K562 (cell line): ENCODE measurements around the gene RBM17. TPM values are rescaled to one million over a fixed set of nuclear protein-coding genes. Genes with fewer than 3 reads are reported as not detected.

ENCODE experiments used
- ARID4B ChIP-seq: sonication (generic); formaldehyde crosslinking; IDR thresholded peaks from 2 replicates; pipeline ENCODE4 v1.8.0; 2022; ENCODE audit warnings: mild to moderate bottlenecking, missing genetic modification reagents
- COPS2 ChIP-seq: fragments of 450-650 bp; conservative IDR thresholded peaks from 2 replicates; pipeline ENCODE4 v1.6.1; 2016; ENCODE audit warnings: mild to moderate bottlenecking, moderate library complexity
- HDGF ChIP-seq: fragments of 450-650 bp; IDR thresholded peaks from 2 replicates; pipeline ENCODE4 v1.6.1; 2016
- HMBOX1 ChIP-seq: sonication (generic); IDR thresholded peaks from 2 replicates; pipeline ENCODE4 v1.6.1; 2016
- IFI16 ChIP-seq: fragments of 250-450 bp; sonication (Bioruptor Pico); IDR thresholded peaks from 2 replicates; pipeline ENCODE4 v2.1.2; 2022; ENCODE audit warnings: mild to moderate bottlenecking, inconsistent platforms
- ILK ChIP-seq: fragments of 450-650 bp; IDR thresholded peaks from 2 replicates; pipeline ENCODE4 v1.6.1; 2016; ENCODE audit warnings: missing genetic modification characterization, low read depth, mild to moderate bottlenecking, missing compliant biosample characterization, moderate library complexity, borderline replicate concordance
- IRF1 ChIP-seq: sonication (generic); formaldehyde crosslinking; IDR thresholded peaks from 2 replicates; pipeline ENCODE4 v1.8.0; 2022; ENCODE audit warnings: missing genetic modification reagents, mild to moderate bottlenecking, borderline replicate concordance
- KAT8 ChIP-seq: fragments of 450-650 bp; IDR thresholded peaks from 2 replicates; pipeline ENCODE4 v1.6.1; 2016; ENCODE audit warnings: low read depth, mild to moderate bottlenecking
- MAFF ChIP-seq: IDR thresholded peaks from 2 replicates; pipeline ENCODE4 v1.6.1; 2012; ENCODE audit warnings: low read length, improper control_type of control experiment
- MIER1 ChIP-seq: fragments of 450-650 bp; IDR thresholded peaks from 2 replicates; pipeline ENCODE4 v1.6.1; 2016; ENCODE audit warnings: antibody characterized with exemption, mild to moderate bottlenecking, low read depth
- PURB ChIP-seq: sonication (generic); formaldehyde crosslinking; IDR thresholded peaks from 2 replicates; pipeline ENCODE4 v1.9.0; 2021; ENCODE audit warnings: low read depth, mild to moderate bottlenecking, missing genetic modification reagents
- SMAD3 ChIP-seq: fragments of 450-650 bp; formaldehyde crosslinking; conservative IDR thresholded peaks from 2 replicates; pipeline ENCODE4 v1.4.0; 2020; ENCODE audit warnings: mild to moderate bottlenecking
- TFE3 ChIP-seq: fragments of 450-650 bp; formaldehyde crosslinking; IDR thresholded peaks from 2 replicates; pipeline ENCODE4 v1.4.0; 2020; ENCODE audit warnings: mild to moderate bottlenecking, mixed read lengths
- TGIF2 ChIP-seq: sonication (generic); formaldehyde crosslinking; IDR thresholded peaks from 2 replicates; pipeline ENCODE4 v1.8.1; 2022; ENCODE audit warnings: mild to moderate bottlenecking, missing genetic modification reagents, moderate library complexity
- ZNF133 ChIP-seq: fragments of 250-450 bp; sonication (Bioruptor Pico); IDR thresholded peaks from 2 replicates; pipeline ENCODE4 v1.4.0; 2020; ENCODE audit warnings: mild to moderate bottlenecking
- ZNF134 ChIP-seq: fragments of 250-450 bp; sonication (Bioruptor Pico); conservative IDR thresholded peaks from 2 replicates; pipeline ENCODE4 v1.4.0; 2020
- ZNF717 ChIP-seq: fragments of 250-450 bp; sonication (Bioruptor Pico); IDR thresholded peaks from 2 replicates; pipeline ENCODE4 v1.5.0; 2021
- ZNF77 ChIP-seq: fragments of 250-450 bp; sonication (Bioruptor Pico); IDR thresholded peaks from 2 replicates; pipeline ENCODE4 v1.5.0; 2020
- ZSCAN32 ChIP-seq: fragments of 450-650 bp; formaldehyde crosslinking; IDR thresholded peaks from 2 replicates; pipeline ENCODE4 v1.4.0; 2020; ENCODE audit warnings: mild to moderate bottlenecking, moderate library complexity
- polyA plus RNA-seq, 8 experiments: library from polyadenylated mRNA; depleted of rRNA in 4 of 8; stranded (reverse) in 5 of 8; unstranded in 3 of 8; fragments of >200 nt; fragmentation: Nextera tagmentation in 2 of 8; fragmentation: Illumina TruSeq in 1 of 8; extraction: Ambion mirVana in 2 of 8; extraction: Trizol in 1 of 8; gene quantifications; 2 replicates each; pipeline versions ENCODE4 v1.2.1 to v1.2.3, GENCODE V29; 2011 to 2014; ENCODE audit warnings: inconsistent platforms in 1 of 8, missing spikeins in 1 of 8
- total RNA-seq, 7 experiments: library from RNA; depleted of rRNA in 6 of 7; stranded (reverse); fragments of >200 nt in 6 of 7; fragmentation: Illumina TruSeq in 2 of 7; extraction: Trizol in 2 of 7; gene quantifications; 2 replicates each; pipeline versions ENCODE4 v1.2.1 to v1.2.3, GENCODE V29; 2011 to 2021; ENCODE audit warnings: low replicate concordance in 1 of 7
- TF ChIP-seq, protein P1 (sequence below): fragments of 250-450 bp; sonication (Bioruptor Pico); IDR thresholded peaks from 2 replicates; pipeline ENCODE4 v1.5.0; 2020; ENCODE audit warnings: mild to moderate bottlenecking

RBM17 gene
- total and polyA plus RNA-seq, 9 of the 15 experiments (the other 6 are each of a cell fraction or from before 2014, with no cell fraction given) = 23.6 to 217 (median 124) TPM

DNA sequence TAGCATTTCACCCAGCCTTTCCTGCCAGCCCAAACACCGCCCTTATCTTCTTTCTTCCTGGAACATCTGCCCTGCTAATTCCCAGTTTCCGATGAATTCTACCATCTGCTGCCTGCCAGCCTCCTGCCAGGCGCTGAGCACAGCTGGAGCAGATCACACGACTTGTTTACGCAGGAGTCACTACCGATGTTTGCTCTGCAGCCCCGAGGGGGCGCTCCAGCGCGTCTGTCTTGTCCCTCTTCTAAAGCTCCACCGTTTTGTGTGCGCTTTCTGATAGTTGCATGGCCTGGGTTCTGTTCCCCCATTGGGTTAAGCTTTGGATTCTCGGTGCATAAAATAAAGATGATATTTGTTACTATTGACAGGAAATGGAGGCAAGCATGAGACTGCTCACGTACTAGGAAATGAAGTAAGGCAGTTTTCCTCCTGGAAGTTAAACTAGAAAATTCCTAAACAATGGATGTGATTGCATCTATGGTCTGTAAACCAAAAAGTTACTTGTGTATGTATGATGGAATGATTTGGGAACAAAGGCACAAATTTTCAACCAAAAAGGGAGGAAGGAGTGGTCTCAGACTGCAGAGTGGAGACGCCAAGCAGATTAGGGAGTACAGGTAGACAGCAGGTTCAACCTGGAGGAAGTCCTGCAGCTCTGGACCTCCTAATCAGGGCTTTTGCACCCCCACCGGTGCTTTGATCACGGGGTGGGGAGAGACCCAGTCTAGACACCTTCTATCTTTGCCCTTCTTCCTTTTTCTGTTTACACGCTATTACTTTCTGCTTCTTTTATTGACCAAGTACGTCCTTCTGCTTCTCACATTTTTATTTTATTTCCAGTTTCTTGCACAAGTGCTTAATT, 2.2 kb upstream of the RBM17 start (continued):
- TF ChIP-seq ZSCAN32 (CRISPR knock-in tag) (no peak), ZNF77 (no peak), TGIF2 (no peak), HMBOX1 (peak; percentile 80), COPS2 (no peak), IRF1 (no peak), KAT8 (no peak), ZNF134 (CRISPR knock-in tag) (no peak), MIER1 (no peak), MAFF (no peak), SMAD3 (no peak), ZNF133 (CRISPR knock-in tag) (no peak), ZNF717 (CRISPR knock-in tag) (no peak), ARID4B (CRISPR knock-in tag) (0 out of 2 replicates have a peak, but pooled peaks have one; percentile 47), TFE3 (CRISPR knock-in tag) (no peak), HDGF (no peak), IFI16 (CRISPR knock-in tag) (no peak), PURB (CRISPR knock-in tag) (no peak), ILK (tag) (no peak)
- TF ChIP-seq, protein P1, sequence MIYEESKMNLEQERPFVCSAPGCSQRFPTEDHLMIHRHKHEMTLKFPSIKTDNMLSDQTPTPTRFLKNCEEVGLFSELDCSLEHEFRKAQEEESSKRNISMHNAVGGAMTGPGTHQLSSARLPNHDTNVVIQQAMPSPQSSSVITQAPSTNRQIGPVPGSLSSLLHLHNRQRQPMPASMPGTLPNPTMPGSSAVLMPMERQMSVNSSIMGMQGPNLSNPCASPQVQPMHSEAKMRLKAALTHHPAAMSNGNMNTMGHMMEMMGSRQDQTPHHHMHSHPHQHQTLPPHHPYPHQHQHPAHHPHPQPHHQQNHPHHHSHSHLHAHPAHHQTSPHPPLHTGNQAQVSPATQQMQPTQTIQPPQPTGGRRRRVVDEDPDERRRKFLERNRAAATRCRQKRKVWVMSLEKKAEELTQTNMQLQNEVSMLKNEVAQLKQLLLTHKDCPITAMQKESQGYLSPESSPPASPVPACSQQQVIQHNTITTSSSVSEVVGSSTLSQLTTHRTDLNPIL (CRISPR knock-in tag) = no peak
